A549 (cell line): ENCODE data around the gene ADAM29. TPM values are rescaled to one million over a fixed set of nuclear protein-coding genes. Genes with fewer than 3 reads are reported as not detected.

ENCODE experiments used
- ATAC-seq, 2 experiments: fragments of 200-7000 bp in 1 of 2; fragments of >200 bp in 1 of 2; cut with Nextera tagmentation in 1 of 2; cut with Tn5 transposase in 1 of 2; 3 replicates each; pipeline versions ENCODE4 v1.8.0 to v1.9.1; 2018 to 2020; ENCODE audit warnings: mild to moderate bottlenecking in 1 of 2, moderate library complexity in 1 of 2
- CTCF ChIA-PET: fragments of 300-600 bp; sonication (Branson Sonifier 250); formaldehyde crosslinking; extraction: SDS; loops from one replicate; lab custom pipeline; 2021; ENCODE audit warnings: antibody characterized with exemption, inconsistent platforms; lab: Yijun Ruan, JAX
- POLR2A ChIA-PET: fragments of 350-600 bp; formaldehyde crosslinking; extraction: SDS; loops from one replicate; lab custom pipeline; 2021; ENCODE audit warnings: antibody characterized with exemption, inconsistent platforms; lab: Yijun Ruan, JAX
- DNase-seq, 2 experiments: peaks; one replicate each; pipeline versions ENCODE4 v3.0.0 to v3.0.0-alpha.2; 2011 to 2016; ENCODE audit warnings: low read depth in 1 of 2, low spot score in 1 of 2
- FAIRE-seq: peaks from 2 replicates; lab custom pipeline; 2011; peaks lifted over from hg19 to GRCh38; lab: Jason Lieb, UNC
- H3K27ac ChIP-seq, 2 experiments: fragments of >200 bp; sonication (Bioruptor Twin); formaldehyde crosslinking; 3 replicates each; pipeline ENCODE4 v1.5.1; 2016 to 2017
- H3K4me1 ChIP-seq: fragments of >200 bp; sonication (Bioruptor Twin); formaldehyde crosslinking; 3 replicates; pipeline ENCODE4 v1.6.1; 2016
- H3K4me2 ChIP-seq: fragments of >200 bp; sonication (Bioruptor Twin); formaldehyde crosslinking; 3 replicates; pipeline ENCODE4 v1.6.1; 2016
- H3K4me3 ChIP-seq: fragments of >200 bp; sonication (Bioruptor Twin); formaldehyde crosslinking; 3 replicates; pipeline ENCODE4 v1.5.1; 2016
- H3K9me3 ChIP-seq: fragments of >200 bp; sonication (Bioruptor Twin); formaldehyde crosslinking; 3 replicates; pipeline ENCODE4 v1.6.1; 2016
- CBX8 ChIP-seq: fragments of 200-600 bp; sonication (generic); IDR thresholded peaks from 2 replicates; pipeline ENCODE4 v1.6.1; 2016
- CHD2 ChIP-seq: fragments of 150-350 bp; IDR thresholded peaks from 2 replicates; pipeline ENCODE4 v1.6.1; 2014; ENCODE audit warnings: low read length; ENCODE audit not compliant: partially characterized antibody
- EP300 ChIP-seq, 2 experiments: fragments of >200 bp; sonication (Bioruptor Twin); formaldehyde crosslinking; IDR thresholded peaks; 2 replicates in 1 of 2; 3 replicates in 1 of 2; pipeline ENCODE4 v1.6.1; 2016 to 2017
- FOSL2 ChIP-seq, 2 experiments: fragments of 450-650 bp in 1 of 2; fragments of >200 bp in 1 of 2; sonication (Bioruptor Twin) in 1 of 2; formaldehyde crosslinking; IDR thresholded peaks; 2 replicates each; pipeline versions ENCODE4 v1.5.0 to v1.6.1; 2016 to 2020; ENCODE audit warnings: mild to moderate bottlenecking in 1 of 2, moderate library complexity in 1 of 2
- GATA3 ChIP-seq: IDR thresholded peaks from 2 replicates; pipeline ENCODE4 v1.6.1; 2012; ENCODE audit warnings: borderline replicate concordance
- HEYL ChIP-seq: fragments of 250-450 bp; sonication (Bioruptor Pico); IDR thresholded peaks from 2 replicates; pipeline ENCODE4 v1.8.0; 2021; ENCODE audit warnings: mild to moderate bottlenecking, moderate library complexity
- JUN ChIP-seq, 2 experiments: fragments of >200 bp; sonication (Bioruptor Twin); formaldehyde crosslinking; IDR thresholded peaks; 2 replicates in 1 of 2; 3 replicates in 1 of 2; pipeline ENCODE4 v1.6.1; 2016 to 2017
- KDM1A ChIP-seq: fragments of 200-600 bp; sonication (generic); IDR thresholded peaks from 2 replicates; pipeline ENCODE4 v1.6.1; 2016; ENCODE audit warnings: low read depth, mild to moderate bottlenecking
- MAFK ChIP-seq: fragments of 450-650 bp; IDR thresholded peaks from 2 replicates; pipeline ENCODE4 v1.6.1; 2014; ENCODE audit not compliant: partially characterized antibody
- MAZ ChIP-seq: fragments of 150-350 bp; IDR thresholded peaks from 2 replicates; pipeline ENCODE4 v1.6.1; 2014; ENCODE audit warnings: antibody characterized with exemption, low read depth, low read length, borderline replicate concordance
- NR3C1 ChIP-seq: fragments of >200 bp; sonication (Bioruptor Twin); formaldehyde crosslinking; IDR thresholded peaks from 3 replicates; pipeline ENCODE4 v1.6.1; 2017
- PHF8 ChIP-seq: fragments of 200-600 bp; sonication (generic); IDR thresholded peaks from 2 replicates; pipeline ENCODE4 v1.6.1; 2016; ENCODE audit warnings: low read depth, mild to moderate bottlenecking, antibody characterized with exemption, moderate library complexity, borderline replicate concordance
- POLR2A ChIP-seq: IDR thresholded peaks from 2 replicates; pipeline ENCODE4 v1.6.1; 2012; ENCODE audit warnings: mild to moderate bottlenecking, low read length
- RARB ChIP-seq: fragments of 250-450 bp; sonication (Bioruptor Pico); IDR thresholded peaks from 2 replicates; pipeline ENCODE4 v1.8.0; 2021; ENCODE audit warnings: mild to moderate bottlenecking, moderate library complexity
- SMC3 ChIP-seq: fragments of >200 bp; sonication (Bioruptor Twin); formaldehyde crosslinking; IDR thresholded peaks from 3 replicates; pipeline ENCODE4 v1.6.1; 2018; ENCODE audit warnings: inconsistent platforms
- SREBF2 ChIP-seq: fragments of 450-650 bp; IDR thresholded peaks from 2 replicates; pipeline ENCODE4 v1.6.1; 2014; ENCODE audit warnings: mild to moderate bottlenecking, moderate library complexity
- WGBS: methylation state at CpG from one replicate; pipeline ENCODE4 v1.1.6; 2017; ENCODE audit errors: missing lambda C conversion rate; 5-methylcytosine and 5-hydroxymethylcytosine counted together
- polyA plus RNA-seq, 4 experiments: library from polyadenylated mRNA; depleted of rRNA in 3 of 4; stranded (reverse); fragments of >200 nt; fragmentation: RNase III in 1 of 4; extraction: RNeasy Plus Mini Kit Qiagen cat#74134 plus additional on column Dnase treatment in 1 of 4; gene quantifications; 2 replicates in 3 of 4; 3 replicates in 1 of 4; pipeline ENCODE4 v1.2.3, GENCODE V29; 2011 to 2017
- TF ChIP-seq, protein P1 (sequence below): fragments of >200 bp; sonication (Bioruptor Twin); formaldehyde crosslinking; IDR thresholded peaks from 3 replicates; pipeline ENCODE4 v1.6.1; 2016
- TF ChIP-seq, protein P2 (sequence below): fragments of 250-450 bp; sonication (Bioruptor Pico); IDR thresholded peaks from 2 replicates; pipeline ENCODE4 v1.5.0; 2021; ENCODE audit warnings: mild to moderate bottlenecking, moderate library complexity, borderline replicate concordance
- TF ChIP-seq, protein P3 (sequence below): IDR thresholded peaks from 2 replicates; pipeline ENCODE4 v1.6.1; 2012; ENCODE audit warnings: low read depth, borderline replicate concordance
- TF ChIP-seq, protein P4 (sequence below): fragments of >200 bp; sonication (Bioruptor Twin); formaldehyde crosslinking; IDR thresholded peaks from 3 replicates; pipeline ENCODE4 v1.5.1; 2016

ADAM29 gene
- polyA plus RNA-seq, 2 of the 4 experiments (the other 2 are of a cell fraction) = not detected

DNA sequence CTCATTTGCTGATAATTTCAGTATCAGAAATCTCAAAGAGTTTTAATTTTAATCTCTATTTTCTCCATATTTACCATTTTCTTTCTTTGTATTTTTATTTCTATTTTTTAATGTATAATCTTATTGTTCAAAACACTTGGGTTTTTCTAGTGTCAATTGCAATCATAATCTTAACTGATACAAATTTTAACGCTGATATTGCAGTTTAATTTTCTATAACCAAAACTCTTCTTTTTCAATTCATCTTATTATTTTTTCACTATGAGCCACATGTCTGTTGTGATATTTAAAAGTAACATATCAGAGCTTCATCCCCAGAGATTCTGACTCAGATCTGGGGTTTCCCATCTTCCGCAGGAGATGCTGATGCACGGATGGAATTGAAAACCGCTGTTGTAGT lies 16.2 kb downstream of the ADAM29 start:
- DNase-seq (no peak), FAIRE-seq (no peak), ATAC-seq (no peak)
- H3K4me2 ChIP-seq = no peak overlapping the region
- CTCF ChIA-PET = no interaction called here
- H3K4me1 ChIP-seq = no peaks in the 10 kb centered on the region
- no peak for TF ChIP-seq POLR2A
- no peak for TF ChIP-seq KDM1A
- TF ChIP-seq EP300 (IDR thresholded peaks at IDR 0.05) = no peak
- TF ChIP-seq, protein P1, sequence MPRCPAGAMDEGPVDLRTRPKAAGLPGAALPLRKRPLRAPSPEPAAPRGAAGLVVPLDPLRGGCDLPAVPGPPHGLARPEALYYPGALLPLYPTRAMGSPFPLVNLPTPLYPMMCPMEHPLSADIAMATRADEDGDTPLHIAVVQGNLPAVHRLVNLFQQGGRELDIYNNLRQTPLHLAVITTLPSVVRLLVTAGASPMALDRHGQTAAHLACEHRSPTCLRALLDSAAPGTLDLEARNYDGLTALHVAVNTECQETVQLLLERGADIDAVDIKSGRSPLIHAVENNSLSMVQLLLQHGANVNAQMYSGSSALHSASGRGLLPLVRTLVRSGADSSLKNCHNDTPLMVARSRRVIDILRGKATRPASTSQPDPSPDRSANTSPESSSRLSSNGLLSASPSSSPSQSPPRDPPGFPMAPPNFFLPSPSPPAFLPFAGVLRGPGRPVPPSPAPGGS = no peak
- TF ChIP-seq MAFK = peak; percentile 63
- 90% methylated on average over 4 of the region's 4 CpGs for WGBS
- no peak overlapping the region for H3K27ac ChIP-seq
- H3K4me3 ChIP-seq = no peak overlapping the region
- no peaks in the 10 kb centered on the region for H3K9me3 ChIP-seq
- POLR2A ChIA-PET = no interaction called here

DNA sequence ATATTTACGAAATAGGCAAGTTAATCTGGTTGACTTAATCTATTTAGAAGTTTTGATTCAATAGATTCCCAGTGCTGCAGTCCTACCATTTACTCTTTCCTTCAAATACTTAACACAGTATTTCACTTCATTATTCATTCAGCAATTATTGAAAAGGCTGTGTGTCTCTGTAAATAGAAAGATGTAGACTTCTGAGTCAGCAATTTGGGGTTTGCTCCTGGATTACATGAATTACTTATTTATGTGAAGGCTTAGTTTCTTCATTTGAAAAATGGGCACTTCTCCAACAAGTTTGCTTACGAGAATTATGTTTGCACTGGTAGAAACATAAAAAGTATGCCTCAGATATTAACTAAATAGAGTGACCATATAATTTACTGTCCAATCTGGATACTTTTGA lies 17.4 kb downstream of the ADAM29 start:
- POLR2A ChIA-PET = no interaction called here
- ATAC-seq (no peak), FAIRE-seq (no peak), DNase-seq (no peak)
- TF ChIP-seq JUN (IDR thresholded peaks at IDR 0.05) (no peak), KDM1A (no peak), MAFK (peak; percentile 68)
- Histone ChIP-seq H3K4me3 (no peak overlapping the region), H3K4me2 (no peak overlapping the region), H3K4me1 (no peaks in the 10 kb centered on the region), H3K9me3 (no peaks in the 10 kb centered on the region), H3K27ac (no peak overlapping the region)
- 47% methylated on average over 2 of the region's 2 CpGs for WGBS
- CTCF ChIA-PET = no interaction called here

DNA sequence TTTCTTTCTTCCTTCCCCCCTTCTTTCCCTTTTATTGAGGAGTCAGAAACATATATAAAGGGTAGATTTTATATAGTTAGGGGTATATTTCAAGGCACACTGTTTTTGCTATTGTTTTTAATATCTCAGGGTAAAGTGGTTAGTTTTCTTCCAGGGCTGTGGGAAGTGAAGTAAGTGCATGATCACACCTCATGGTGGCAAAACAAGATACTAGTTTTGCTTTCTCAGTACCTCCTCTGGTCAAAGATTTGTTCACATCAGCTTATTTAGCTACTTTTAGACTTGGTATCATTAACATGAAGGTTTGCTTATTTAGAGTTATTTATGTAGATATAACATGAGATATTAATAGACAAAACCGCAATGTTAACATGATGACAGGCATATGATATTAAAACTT lies 21.8 kb downstream of the ADAM29 start:
- POLR2A ChIA-PET = no interaction called here
- WGBS = 75% methylated on average over 1 of the region's 1 CpG
- FAIRE-seq (no peak), DNase-seq (no peak), ATAC-seq (no peak)
- H3K9me3 ChIP-seq = no peaks in the 10 kb centered on the region
- no peak overlapping the region for H3K4me3 ChIP-seq
- TF ChIP-seq SREBF2 = no peak
- no peak for TF ChIP-seq MAZ
- TF ChIP-seq NR3C1 = no peak
- TF ChIP-seq, protein P1 = no peak
- no peak for TF ChIP-seq HEYL (CRISPR knock-in tag)
- TF ChIP-seq CBX8 = no peak
- TF ChIP-seq, protein P2, sequence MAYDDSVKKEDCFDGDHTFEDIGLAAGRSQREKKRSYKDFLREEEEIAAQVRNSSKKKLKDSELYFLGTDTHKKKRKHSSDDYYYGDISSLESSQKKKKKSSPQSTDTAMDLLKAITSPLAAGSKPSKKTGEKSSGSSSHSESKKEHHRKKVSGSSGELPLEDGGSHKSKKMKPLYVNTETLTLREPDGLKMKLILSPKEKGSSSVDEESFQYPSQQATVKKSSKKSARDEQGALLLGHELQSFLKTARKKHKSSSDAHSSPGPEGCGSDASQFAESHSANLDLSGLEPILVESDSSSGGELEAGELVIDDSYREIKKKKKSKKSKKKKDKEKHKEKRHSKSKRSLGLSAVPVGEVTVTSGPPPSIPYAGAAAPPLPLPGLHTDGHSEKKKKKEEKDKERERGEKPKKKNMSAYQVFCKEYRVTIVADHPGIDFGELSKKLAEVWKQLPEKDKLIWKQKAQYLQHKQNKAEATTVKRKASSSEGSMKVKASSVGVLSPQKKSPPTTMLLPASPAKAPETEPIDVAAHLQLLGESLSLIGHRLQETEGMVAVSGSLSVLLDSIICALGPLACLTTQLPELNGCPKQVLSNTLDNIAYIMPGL (CRISPR knock-in tag) = no peak
- CTCF ChIA-PET = no interaction called here
- H3K4me2 ChIP-seq = no peak overlapping the region
- no peak overlapping the region for H3K27ac ChIP-seq
- no peaks in the 10 kb centered on the region for H3K4me1 ChIP-seq

DNA sequence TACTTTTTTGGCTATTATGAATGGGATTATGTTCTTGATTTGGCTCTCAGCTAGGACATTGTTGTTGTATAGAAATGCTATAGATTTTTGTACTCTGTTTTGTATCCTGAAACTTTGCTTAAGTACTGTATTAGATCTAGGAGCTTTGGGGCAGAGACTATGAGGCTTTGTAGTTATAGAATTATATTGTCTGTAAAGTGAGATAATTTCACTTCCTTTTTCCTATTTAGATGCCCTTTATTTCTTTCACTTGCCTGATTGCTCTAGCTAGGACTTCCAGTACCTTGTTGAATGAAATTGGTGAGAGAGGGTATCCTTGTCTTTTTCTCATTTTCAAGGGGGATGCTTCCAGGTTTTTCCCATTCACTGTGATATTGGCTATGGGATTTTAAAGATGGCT lies 28.1 kb downstream of the ADAM29 start:
- ChIA-PET POLR2A (no interaction called here), CTCF (no interaction called here)
- Histone ChIP-seq H3K4me2 (no peak overlapping the region), H3K4me1 (no peaks in the 10 kb centered on the region), H3K4me3 (no peak overlapping the region), H3K9me3 (no peaks in the 10 kb centered on the region), H3K27ac (no peak overlapping the region)
- ATAC-seq = no peak
- no peak for FAIRE-seq
- DNase-seq = no peak
- TF ChIP-seq FOSL2 (IDR thresholded peaks at IDR 0.05) (no peak), FOSL2 (CRISPR knock-in tag; IDR thresholded peaks at IDR 0.05) (no peak), SREBF2 (no peak), CHD2 (no peak), RARB (no peak), GATA3 (no peak), PHF8 (no peak), JUN (IDR thresholded peaks at IDR 0.05) (no peak), SMC3 (no peak)
- TF ChIP-seq, protein P3, sequence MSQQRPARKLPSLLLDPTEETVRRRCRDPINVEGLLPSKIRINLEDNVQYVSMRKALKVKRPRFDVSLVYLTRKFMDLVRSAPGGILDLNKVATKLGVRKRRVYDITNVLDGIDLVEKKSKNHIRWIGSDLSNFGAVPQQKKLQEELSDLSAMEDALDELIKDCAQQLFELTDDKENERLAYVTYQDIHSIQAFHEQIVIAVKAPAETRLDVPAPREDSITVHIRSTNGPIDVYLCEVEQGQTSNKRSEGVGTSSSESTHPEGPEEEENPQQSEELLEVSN = no peak
- TF ChIP-seq, protein P4, sequence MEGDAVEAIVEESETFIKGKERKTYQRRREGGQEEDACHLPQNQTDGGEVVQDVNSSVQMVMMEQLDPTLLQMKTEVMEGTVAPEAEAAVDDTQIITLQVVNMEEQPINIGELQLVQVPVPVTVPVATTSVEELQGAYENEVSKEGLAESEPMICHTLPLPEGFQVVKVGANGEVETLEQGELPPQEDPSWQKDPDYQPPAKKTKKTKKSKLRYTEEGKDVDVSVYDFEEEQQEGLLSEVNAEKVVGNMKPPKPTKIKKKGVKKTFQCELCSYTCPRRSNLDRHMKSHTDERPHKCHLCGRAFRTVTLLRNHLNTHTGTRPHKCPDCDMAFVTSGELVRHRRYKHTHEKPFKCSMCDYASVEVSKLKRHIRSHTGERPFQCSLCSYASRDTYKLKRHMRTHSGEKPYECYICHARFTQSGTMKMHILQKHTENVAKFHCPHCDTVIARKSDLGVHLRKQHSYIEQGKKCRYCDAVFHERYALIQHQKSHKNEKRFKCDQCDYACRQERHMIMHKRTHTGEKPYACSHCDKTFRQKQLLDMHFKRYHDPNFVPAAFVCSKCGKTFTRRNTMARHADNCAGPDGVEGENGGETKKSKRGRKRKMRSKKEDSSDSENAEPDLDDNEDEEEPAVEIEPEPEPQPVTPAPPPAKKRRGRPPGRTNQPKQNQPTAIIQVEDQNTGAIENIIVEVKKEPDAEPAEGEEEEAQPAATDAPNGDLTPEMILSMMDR = no peak
